H1 (cell line): ENCODE data around the gene TMEM131L. TPM values are rescaled to one million over a fixed set of nuclear protein-coding genes. Genes with fewer than 3 reads are reported as not detected.

Source experiments
- CTCF ChIA-PET: fragments of 300-600 bp; sonication (Branson Sonifier 250); formaldehyde crosslinking; loops from one replicate; lab custom pipeline; 2021; ENCODE audit not compliant: partially characterized antibody; lab: Charles Lee
- POLR2A ChIA-PET: fragments of 300-600 bp; sonication (Branson Sonifier 250); formaldehyde crosslinking; loops from one replicate; lab custom pipeline; 2021; ENCODE audit warnings: inconsistent platforms; ENCODE audit not compliant: partially characterized antibody; lab: Charles Lee
- DNase-seq, 2 experiments: peaks; one replicate each; pipeline versions ENCODE4 v3.0.0 to v3.0.0-alpha.2; 2010 to 2022; ENCODE audit warnings: low spot score in 2 of 2, low read depth in 1 of 2, mixed read lengths in 1 of 2
- FAIRE-seq: peaks from 2 replicates; lab custom pipeline; 2011; peaks lifted over from hg19 to GRCh38; lab: Jason Lieb, UNC
- H2AFZ ChIP-seq: 2 replicates; pipeline ENCODE4 v1.8.1; 2012; ENCODE audit warnings: low read length, inconsistent platforms
- H2AK5ac ChIP-seq: 2 replicates; pipeline ENCODE4 v1.6.1; 2013; ENCODE audit warnings: low read depth, low read length
- H2BK120ac ChIP-seq: replicated peaks from 2 replicates; pipeline ENCODE3; 2013; ENCODE audit warnings: low read depth, low read length, inconsistent platforms
- H2BK12ac ChIP-seq: 2 replicates; pipeline ENCODE4 v1.6.1; 2013; ENCODE audit warnings: low read depth, low read length
- H2BK15ac ChIP-seq: 2 replicates; pipeline ENCODE4 v1.6.1; 2013; ENCODE audit warnings: low read length
- H2BK20ac ChIP-seq: 2 replicates; pipeline ENCODE4 v1.6.1; 2013; ENCODE audit warnings: low read length
- H2BK5ac ChIP-seq: 2 replicates; pipeline ENCODE4 v1.6.1; 2013; ENCODE audit warnings: low read depth, low read length
- H3K14ac ChIP-seq: 2 replicates; pipeline ENCODE4 v1.6.1; 2013; ENCODE audit warnings: inconsistent platforms; ENCODE audit not compliant: insufficient read length
- H3K18ac ChIP-seq: 2 replicates; pipeline ENCODE4 v1.6.1; 2013; ENCODE audit warnings: low read length; ENCODE audit errors: extremely low read depth
- H3K23ac ChIP-seq: 2 replicates; pipeline ENCODE4 v1.6.1; 2013; ENCODE audit warnings: inconsistent platforms; ENCODE audit not compliant: insufficient read length
- H3K23me2 ChIP-seq: 2 replicates; pipeline ENCODE4 v1.6.1; 2013; ENCODE audit warnings: low read depth, low read length
- H3K27ac ChIP-seq: 2 replicates; pipeline ENCODE4 v1.6.1; 2011; ENCODE audit warnings: low read depth, low read length, inconsistent platforms
- H3K27me3 ChIP-seq, 4 experiments: replicated peaks in 1 of 4; 1 replicate in 1 of 4; 2 replicates in 3 of 4; pipeline versions ENCODE4 v1.6.1 to v1.8.1; 2011 to 2013; ENCODE audit warnings: low read length in 3 of 4, mild to moderate bottlenecking in 3 of 4, inconsistent platforms in 2 of 4, mixed read lengths in 2 of 4, moderate library complexity in 1 of 4; ENCODE audit not compliant: control insufficient read depth in 3 of 4, insufficient read depth in 3 of 4; ENCODE audit errors: extremely low read depth in 1 of 4
- H3K36me3 ChIP-seq, 4 experiments: 2 replicates each; pipeline versions ENCODE4 v1.6.1 to v1.8.1; 2011 to 2013; ENCODE audit warnings: mild to moderate bottlenecking in 4 of 4, low read length in 3 of 4, moderate library complexity in 2 of 4, control low read depth in 1 of 4, inconsistent platforms in 1 of 4; ENCODE audit not compliant: insufficient read depth in 4 of 4, control insufficient read depth in 2 of 4
- H3K4ac ChIP-seq: replicated peaks from 2 replicates; pipeline ENCODE3; 2013; ENCODE audit warnings: low read length, low read depth, mixed read lengths, inconsistent platforms; ENCODE audit not compliant: insufficient read length
- H3K4me1 ChIP-seq, 4 experiments: replicated peaks in 1 of 4; 1 replicate in 1 of 4; 2 replicates in 3 of 4; pipeline versions ENCODE4 v1.6.1 to v1.8.1; 2011 to 2013; ENCODE audit warnings: low read length in 3 of 4, inconsistent platforms in 2 of 4, mixed read lengths in 1 of 4; ENCODE audit not compliant: insufficient read depth in 4 of 4, control insufficient read depth in 3 of 4
- H3K4me2 ChIP-seq, 2 experiments: 2 replicates each; pipeline versions ENCODE4 v1.6.1 to v1.8.1; 2011 to 2013; ENCODE audit warnings: low read depth in 2 of 2, low read length in 2 of 2, control low read depth in 1 of 2, inconsistent platforms in 1 of 2, mild to moderate bottlenecking in 1 of 2; ENCODE audit not compliant: insufficient read depth in 1 of 2
- H3K4me3 ChIP-seq, 4 experiments: fragments of 200-600, 300-600 bp in 1 of 4; sonication (generic), shearing (Covaris generic), sonication (Bioruptor Twin) in 1 of 4; 2 replicates each; pipeline versions ENCODE4 v1.5.1 to v1.8.1; 2011 to 2016; ENCODE audit warnings: low read length in 4 of 4, low read depth in 3 of 4, control low read depth in 2 of 4, inconsistent platforms in 2 of 4, mild to moderate bottlenecking in 2 of 4, mixed read lengths in 1 of 4, moderate library complexity in 1 of 4; ENCODE audit not compliant: insufficient read depth in 2 of 4; ENCODE audit errors: extremely low read depth in 1 of 4
- H3K56ac ChIP-seq: replicated peaks from 2 replicates; pipeline ENCODE3; 2013; ENCODE audit warnings: low read depth, mild to moderate bottlenecking, mixed read lengths, low read length, inconsistent platforms; ENCODE audit not compliant: insufficient read length
- H3K79me1 ChIP-seq: 2 replicates; pipeline ENCODE4 v1.6.1; 2013; ENCODE audit warnings: low read depth, low read length, control low read depth
- H3K79me2 ChIP-seq, 2 experiments: 2 replicates each; pipeline versions ENCODE4 v1.6.1 to v1.8.1; 2012 to 2013; ENCODE audit warnings: low read length in 2 of 2, mild to moderate bottlenecking in 2 of 2, inconsistent platforms in 1 of 2; ENCODE audit not compliant: insufficient read depth in 2 of 2, control insufficient read depth in 1 of 2
- H3K9ac ChIP-seq, 4 experiments: replicated peaks in 1 of 4; 1 replicate in 1 of 4; 2 replicates in 3 of 4; pipeline versions ENCODE4 v1.6.1 to v1.8.1; 2011 to 2013; ENCODE audit warnings: low read depth in 3 of 4, low read length in 3 of 4, control low read depth in 2 of 4, mild to moderate bottlenecking in 2 of 4, moderate library complexity in 2 of 4, inconsistent platforms in 1 of 4; ENCODE audit errors: extremely low read depth in 1 of 4
- H3K9me3 ChIP-seq, 2 experiments: 2 replicates each; pipeline versions ENCODE4 v1.6.1 to v1.8.1; 2012 to 2013; ENCODE audit warnings: mild to moderate bottlenecking in 2 of 2, moderate library complexity in 2 of 2, control low read depth in 1 of 2, inconsistent platforms in 1 of 2, low read depth in 1 of 2, low read length in 1 of 2, mixed read lengths in 1 of 2; ENCODE audit not compliant: insufficient read depth in 2 of 2
- H4K20me1 ChIP-seq, 2 experiments: replicated peaks in 1 of 2; 2 replicates each; pipeline versions ENCODE3 to v1.8.1; 2011 to 2013; ENCODE audit warnings: inconsistent platforms in 2 of 2, low read length in 2 of 2, mild to moderate bottlenecking in 1 of 2; ENCODE audit not compliant: insufficient read depth in 2 of 2, control insufficient read depth in 1 of 2
- H4K5ac ChIP-seq: 2 replicates; pipeline ENCODE4 v1.6.1; 2013; ENCODE audit warnings: low read length, low read depth, mixed read lengths, inconsistent platforms; ENCODE audit not compliant: insufficient read length
- H4K8ac ChIP-seq: 2 replicates; pipeline ENCODE4 v1.8.0; 2013; ENCODE audit warnings: mild to moderate bottlenecking, moderate library complexity, low read length, inconsistent platforms; ENCODE audit not compliant: insufficient read depth; ENCODE audit errors: extremely low read depth
- H4K91ac ChIP-seq: replicated peaks from 2 replicates; pipeline ENCODE3; 2013; ENCODE audit warnings: low read length, mixed read lengths, inconsistent platforms; ENCODE audit not compliant: insufficient read length
- BRCA1 ChIP-seq: IDR thresholded peaks from 2 replicates; pipeline ENCODE4 v1.6.1; 2012; ENCODE audit warnings: low read depth, low read length, improper control_type of control experiment
- CEBPB ChIP-seq: IDR thresholded peaks from 2 replicates; pipeline ENCODE4 v1.6.1; 2012; ENCODE audit warnings: low read depth, low read length
- JUND ChIP-seq: IDR thresholded peaks from 2 replicates; pipeline ENCODE4 v1.6.1; 2011; ENCODE audit warnings: mild to moderate bottlenecking, improper control_type of control experiment, low read length
- MAFK ChIP-seq: IDR thresholded peaks from 2 replicates; pipeline ENCODE4 v1.6.1; 2012; ENCODE audit warnings: low read depth, mild to moderate bottlenecking, improper control_type of control experiment, low read length
- PHF8 ChIP-seq: fragments of 200-600 bp; sonication (generic); conservative IDR thresholded peaks from 2 replicates; pipeline ENCODE4 v1.7.1; 2012; ENCODE audit warnings: low read depth, mild to moderate bottlenecking, inconsistent platforms, low read length, moderate library complexity
- POLR2AphosphoS5 ChIP-seq: IDR thresholded peaks from 2 replicates; pipeline ENCODE4 v1.6.1; 2011; ENCODE audit warnings: low read depth, low read length
- POU5F1 ChIP-seq: IDR thresholded peaks from 2 replicates; pipeline ENCODE4 v1.6.1; 2011; ENCODE audit warnings: low read depth, mild to moderate bottlenecking, low read length, moderate library complexity
- SP1 ChIP-seq: IDR thresholded peaks from 2 replicates; pipeline ENCODE4 v1.6.1; 2011; ENCODE audit warnings: low read depth, low read length
- TAF7 ChIP-seq: optimal IDR thresholded peaks from 2 replicates; pipeline ENCODE3; 2011; ENCODE audit warnings: low read depth, mild to moderate bottlenecking, inconsistent platforms, low read length, moderate library complexity, borderline replicate concordance
- TEAD4 ChIP-seq: IDR thresholded peaks from 2 replicates; pipeline ENCODE4 v1.6.1; 2012; ENCODE audit warnings: low read depth, low read length, inconsistent platforms, mixed read lengths
- WGBS, 2 experiments: shearing (Covaris generic) in 1 of 2; methylation state at CpG; one replicate each; pipeline versions ENCODE4 v1.1.6 to v1.1.7; 2013 to 2015; ENCODE audit warnings: low lambda C conversion rate in 2 of 2, mixed read lengths in 2 of 2, inconsistent platforms in 1 of 2, low coverage in 1 of 2, missing lambda C conversion rate in 1 of 2; ENCODE audit not compliant: insufficient replicate concordance in 2 of 2, insufficient coverage in 1 of 2, insufficient read length in 1 of 2; ENCODE audit errors: extremely low coverage in 1 of 2, missing lambda C conversion rate in 1 of 2; 5-methylcytosine and 5-hydroxymethylcytosine counted together
- polyA plus RNA-seq, 7 experiments: library from polyadenylated mRNA; depleted of rRNA in 3 of 7; stranded (reverse) in 5 of 7; unstranded in 2 of 7; fragments of >200 nt in 5 of 7; fragments of 200-250 nt in 2 of 7; gene quantifications; 1 replicate in 5 of 7; 2 replicates in 1 of 7; 4 replicates in 1 of 7; pipeline versions ENCODE4 v1.2.1 to v1.2.3, GENCODE V29; 2011 to 2013; ENCODE audit warnings: missing spikeins in 2 of 7, mixed read lengths in 2 of 7
- total RNA-seq: library from RNA; stranded (reverse); fragmentation: NEBNext Ultra II Directional; extraction: Animal tissue kit (Norgen Biotek cat#: 25700); gene quantifications from 2 replicates; pipeline ENCODE4 v1.2.1, GENCODE V29; 2021
- TF ChIP-seq, protein P1 (sequence below): IDR thresholded peaks from 2 replicates; pipeline ENCODE4 v1.6.1; 2011; ENCODE audit warnings: low read length, improper control_type of control experiment
- TF ChIP-seq, protein P2 (sequence below): IDR thresholded peaks from 2 replicates; pipeline ENCODE4 v1.6.1; 2012; ENCODE audit warnings: inconsistent platforms

Gene TMEM131L
- total and polyA plus RNA-seq, 2 of the 8 experiments (the other 6 are each of a cell fraction or from before 2014, with no cell fraction given) = 14.3 to 26.1 TPM

DNA sequence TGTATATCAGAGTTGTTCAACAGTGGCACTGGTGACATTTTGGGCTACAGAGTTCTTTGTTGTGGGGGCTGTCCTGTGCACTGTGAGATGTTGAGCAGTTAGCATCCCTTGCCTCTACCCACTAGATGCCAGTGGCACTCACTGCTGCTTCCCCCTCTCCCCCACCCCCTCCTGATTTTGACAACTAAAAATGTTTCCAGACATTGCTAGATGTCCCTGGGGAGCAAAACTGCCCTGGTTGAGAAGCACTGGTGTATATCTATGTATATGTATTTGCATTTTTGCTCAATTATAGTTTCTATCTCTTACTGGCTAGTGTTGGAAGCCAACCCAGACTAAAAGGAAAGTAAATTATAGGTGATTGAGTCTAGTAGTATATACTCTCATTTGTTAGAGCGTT is 2.4 kb downstream of the TMEM131L start:
- H2BK15ac ChIP-seq = no peak overlapping the region
- H4K8ac ChIP-seq = no peak overlapping the region
- H3K56ac ChIP-seq = no peak overlapping the region
- H2AFZ ChIP-seq = no peak overlapping the region
- H3K23ac ChIP-seq = no peak overlapping the region
- CTCF ChIA-PET = interaction anchor here (1.1 to 1.5 kb wide), 4 partner anchors 13 to 73 kb away, joined by 3 to 4 read pairs (median 4); no protein-coding TSS in a partner anchor
- H4K5ac ChIP-seq = no peak overlapping the region
- DNase-seq = no peak
- H3K9ac ChIP-seq = no peak overlapping the region
- peaks cover 8% of the 10 kb centered on the region; the same call in 1 of the 2 replicates for H3K79me1 ChIP-seq
- H3K79me2 ChIP-seq = peaks cover 0 to 59% of the 10 kb centered on the region in 2 experiments
- no peak overlapping the region for H2BK5ac ChIP-seq
- H3K4me2 ChIP-seq = no peak overlapping the region
- H3K36me3 ChIP-seq = peaks cover 0 to 3% (median 0%) of the 10 kb centered on the region in 4 experiments; a peak in 1 of 8 replicates
- H3K4ac ChIP-seq = no peak overlapping the region
- no peak overlapping the region for H2BK20ac ChIP-seq
- WGBS, 2 experiments = 89% methylated on average over 1 of the region's 1 CpG; no CpG with 5 or more reads in 1 of the 2 experiments
- 0 out of 7 replicates have a peak, but pooled peaks cover 0 to 3% (median 0%) of the 10 kb centered on the region in 4 experiments for H3K27me3 ChIP-seq
- POLR2A ChIA-PET = interaction anchor here (1.0 to 1.2 kb wide), 2 partner anchors 25 to 120 kb away, joined by 4 read pairs; no protein-coding TSS in a partner anchor
- no peak overlapping the region for H3K4me3 ChIP-seq
- H2BK120ac ChIP-seq = no peak overlapping the region
- no peaks in the 10 kb centered on the region for H3K9me3 ChIP-seq
- H3K18ac ChIP-seq = no peak overlapping the region
- no peak overlapping the region for H2AK5ac ChIP-seq
- peaks cover 9 to 10% of the 10 kb centered on the region in 2 experiments for H4K20me1 ChIP-seq
- H4K91ac ChIP-seq = no peak overlapping the region
- H3K23me2 ChIP-seq = peaks cover 8% of the 10 kb centered on the region; the same call in 1 of the 2 replicates
- no peak overlapping the region for H3K27ac ChIP-seq
- no peak overlapping the region for H2BK12ac ChIP-seq
- FAIRE-seq = no peak
- H3K14ac ChIP-seq = no peak overlapping the region
- H3K4me1 ChIP-seq = peaks cover 0 to 11% (median 5%) of the 10 kb centered on the region in 4 experiments; a peak in 6 of 7 replicates
- TF ChIP-seq BRCA1 (no peak), CEBPB (no peak), TEAD4 (no peak), POU5F1 (no peak), POLR2AphosphoS5 (no peak), JUND (no peak), MAFK (no peak), TAF7 (no peak), PHF8 (no peak), SP1 (no peak)
- TF ChIP-seq, protein P1, sequence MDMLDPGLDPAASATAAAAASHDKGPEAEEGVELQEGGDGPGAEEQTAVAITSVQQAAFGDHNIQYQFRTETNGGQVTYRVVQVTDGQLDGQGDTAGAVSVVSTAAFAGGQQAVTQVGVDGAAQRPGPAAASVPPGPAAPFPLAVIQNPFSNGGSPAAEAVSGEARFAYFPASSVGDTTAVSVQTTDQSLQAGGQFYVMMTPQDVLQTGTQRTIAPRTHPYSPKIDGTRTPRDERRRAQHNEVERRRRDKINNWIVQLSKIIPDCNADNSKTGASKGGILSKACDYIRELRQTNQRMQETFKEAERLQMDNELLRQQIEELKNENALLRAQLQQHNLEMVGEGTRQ = no peak
- TF ChIP-seq, protein P2, sequence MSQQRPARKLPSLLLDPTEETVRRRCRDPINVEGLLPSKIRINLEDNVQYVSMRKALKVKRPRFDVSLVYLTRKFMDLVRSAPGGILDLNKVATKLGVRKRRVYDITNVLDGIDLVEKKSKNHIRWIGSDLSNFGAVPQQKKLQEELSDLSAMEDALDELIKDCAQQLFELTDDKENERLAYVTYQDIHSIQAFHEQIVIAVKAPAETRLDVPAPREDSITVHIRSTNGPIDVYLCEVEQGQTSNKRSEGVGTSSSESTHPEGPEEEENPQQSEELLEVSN = no peak
